GM12873 (cell line): ENCODE measurements around the gene KLF11.

ENCODE experiments used
- TF ChIP-seq, protein P1 (sequence below): IDR thresholded peaks from 2 replicates; pipeline ENCODE4 v1.5.1; 2012; ENCODE audit warnings: low read depth, mild to moderate bottlenecking, moderate library complexity, low read length, control low read depth; ENCODE audit not compliant: insufficient read depth; ENCODE audit errors: missing control alignments

The KLF11 gene

DNA sequence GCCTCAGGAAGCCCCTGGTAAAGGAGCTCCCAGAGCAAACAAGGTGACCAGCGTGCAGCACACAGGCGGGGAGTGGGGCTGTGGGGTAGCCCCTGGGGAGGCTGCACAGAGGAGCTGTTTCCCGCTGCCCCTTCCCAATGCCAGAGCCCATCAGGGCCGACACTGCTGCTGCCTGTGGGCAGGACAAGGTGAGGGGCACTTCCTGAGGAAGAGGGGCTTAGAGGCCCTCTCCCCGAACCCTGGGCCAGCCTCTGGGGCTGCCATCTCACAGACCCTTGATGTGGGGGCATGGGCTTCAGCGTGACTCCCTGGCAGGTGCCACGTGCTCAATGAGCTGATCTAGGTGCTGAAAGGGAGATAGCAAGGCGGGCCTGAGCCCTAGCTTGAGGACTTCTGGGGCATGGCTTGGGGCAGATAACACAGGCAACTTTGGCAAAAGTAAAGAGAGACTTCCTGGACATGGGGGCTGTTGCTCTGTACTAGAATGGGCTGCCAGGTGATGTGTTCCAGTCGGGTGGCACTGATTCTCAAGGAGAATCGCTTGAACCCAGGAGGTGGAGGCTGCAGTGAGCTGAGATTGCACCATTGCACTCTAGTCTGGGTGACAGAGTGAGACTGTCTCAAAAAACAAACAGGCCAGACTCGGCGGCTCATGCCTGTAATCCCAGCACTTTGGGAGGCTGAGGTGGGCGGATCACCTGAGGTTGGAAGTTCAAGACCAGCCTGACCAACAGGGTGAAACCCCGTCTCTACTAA, 9.9 kb upstream of the KLF11 start:
- TF ChIP-seq, protein P1, sequence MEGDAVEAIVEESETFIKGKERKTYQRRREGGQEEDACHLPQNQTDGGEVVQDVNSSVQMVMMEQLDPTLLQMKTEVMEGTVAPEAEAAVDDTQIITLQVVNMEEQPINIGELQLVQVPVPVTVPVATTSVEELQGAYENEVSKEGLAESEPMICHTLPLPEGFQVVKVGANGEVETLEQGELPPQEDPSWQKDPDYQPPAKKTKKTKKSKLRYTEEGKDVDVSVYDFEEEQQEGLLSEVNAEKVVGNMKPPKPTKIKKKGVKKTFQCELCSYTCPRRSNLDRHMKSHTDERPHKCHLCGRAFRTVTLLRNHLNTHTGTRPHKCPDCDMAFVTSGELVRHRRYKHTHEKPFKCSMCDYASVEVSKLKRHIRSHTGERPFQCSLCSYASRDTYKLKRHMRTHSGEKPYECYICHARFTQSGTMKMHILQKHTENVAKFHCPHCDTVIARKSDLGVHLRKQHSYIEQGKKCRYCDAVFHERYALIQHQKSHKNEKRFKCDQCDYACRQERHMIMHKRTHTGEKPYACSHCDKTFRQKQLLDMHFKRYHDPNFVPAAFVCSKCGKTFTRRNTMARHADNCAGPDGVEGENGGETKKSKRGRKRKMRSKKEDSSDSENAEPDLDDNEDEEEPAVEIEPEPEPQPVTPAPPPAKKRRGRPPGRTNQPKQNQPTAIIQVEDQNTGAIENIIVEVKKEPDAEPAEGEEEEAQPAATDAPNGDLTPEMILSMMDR = no peak

DNA sequence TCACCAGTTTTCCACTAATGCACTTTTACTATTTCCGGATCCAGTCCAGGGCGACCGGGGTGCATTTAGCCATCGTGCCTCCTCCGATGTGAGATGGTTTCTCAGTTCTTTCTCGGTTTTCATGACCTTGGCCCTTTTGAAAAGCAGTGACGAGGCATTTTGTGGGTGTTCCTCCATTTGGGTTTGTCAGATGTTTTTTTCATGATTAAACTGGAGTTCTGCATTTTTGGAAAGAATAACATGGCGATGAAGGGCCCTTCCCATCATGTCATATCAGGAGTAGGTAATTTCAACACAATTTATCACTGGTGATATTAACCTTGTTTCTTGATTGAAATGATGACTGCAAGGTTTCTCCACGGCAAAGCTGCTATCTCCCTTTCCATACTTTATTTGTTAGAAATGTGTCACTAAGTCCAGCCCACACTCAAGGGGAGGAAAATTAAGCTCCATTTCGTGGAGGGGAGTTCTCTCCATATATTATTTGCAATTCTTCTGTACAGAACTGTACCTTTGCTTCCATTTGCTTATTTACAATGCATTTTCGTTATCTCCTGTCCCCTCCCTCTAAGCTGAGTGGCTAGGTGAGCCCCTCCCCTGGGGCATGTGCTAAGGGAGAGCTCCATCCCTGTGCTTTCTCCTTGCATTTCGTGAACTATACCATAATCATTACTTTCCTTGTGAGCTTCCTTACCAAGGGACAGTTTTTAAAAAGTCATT, 8.9 kb upstream of the KLF11 start:
- TF ChIP-seq, protein P1 = no peak

DNA sequence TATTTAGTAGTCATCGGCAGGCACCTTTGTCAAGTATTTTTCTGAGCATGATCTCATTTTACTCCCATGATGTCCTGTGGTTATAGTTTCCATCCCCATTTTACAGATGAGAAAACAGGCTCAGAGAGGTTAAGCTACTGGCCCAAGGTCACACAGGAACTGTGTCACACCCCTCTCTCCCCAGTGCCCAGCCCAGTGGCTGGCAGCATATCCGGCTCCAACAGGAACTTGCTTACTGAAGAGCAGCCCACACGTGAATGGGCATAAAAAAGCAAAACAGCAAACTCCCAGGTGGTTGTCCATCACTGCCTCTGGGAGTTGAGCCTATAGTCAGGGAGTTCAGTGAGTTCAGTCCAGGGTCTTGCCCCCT, 8.3 kb upstream of the KLF11 start:
- TF ChIP-seq, protein P1 = no peak

DNA sequence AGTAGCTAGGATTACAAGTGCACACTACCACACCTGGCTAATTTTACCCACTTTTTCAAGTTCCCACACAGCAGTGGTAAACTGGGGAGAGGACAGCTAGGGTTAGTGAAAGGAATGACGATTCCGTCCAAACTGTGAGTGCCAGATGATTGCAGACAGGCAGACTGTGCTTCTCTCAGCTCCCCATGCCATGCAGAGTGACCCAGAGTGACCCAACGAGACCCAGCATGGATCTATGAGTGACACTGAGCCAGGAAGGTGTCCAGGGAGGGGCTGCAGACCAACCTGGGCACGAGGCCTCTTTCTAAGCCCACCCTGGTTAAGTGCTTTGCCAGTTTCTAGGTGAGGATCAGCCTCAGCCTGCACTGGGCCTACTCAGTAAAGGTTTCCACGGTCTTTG, 7.7 kb upstream of the KLF11 start:
- TF ChIP-seq, protein P1 = no peak

DNA sequence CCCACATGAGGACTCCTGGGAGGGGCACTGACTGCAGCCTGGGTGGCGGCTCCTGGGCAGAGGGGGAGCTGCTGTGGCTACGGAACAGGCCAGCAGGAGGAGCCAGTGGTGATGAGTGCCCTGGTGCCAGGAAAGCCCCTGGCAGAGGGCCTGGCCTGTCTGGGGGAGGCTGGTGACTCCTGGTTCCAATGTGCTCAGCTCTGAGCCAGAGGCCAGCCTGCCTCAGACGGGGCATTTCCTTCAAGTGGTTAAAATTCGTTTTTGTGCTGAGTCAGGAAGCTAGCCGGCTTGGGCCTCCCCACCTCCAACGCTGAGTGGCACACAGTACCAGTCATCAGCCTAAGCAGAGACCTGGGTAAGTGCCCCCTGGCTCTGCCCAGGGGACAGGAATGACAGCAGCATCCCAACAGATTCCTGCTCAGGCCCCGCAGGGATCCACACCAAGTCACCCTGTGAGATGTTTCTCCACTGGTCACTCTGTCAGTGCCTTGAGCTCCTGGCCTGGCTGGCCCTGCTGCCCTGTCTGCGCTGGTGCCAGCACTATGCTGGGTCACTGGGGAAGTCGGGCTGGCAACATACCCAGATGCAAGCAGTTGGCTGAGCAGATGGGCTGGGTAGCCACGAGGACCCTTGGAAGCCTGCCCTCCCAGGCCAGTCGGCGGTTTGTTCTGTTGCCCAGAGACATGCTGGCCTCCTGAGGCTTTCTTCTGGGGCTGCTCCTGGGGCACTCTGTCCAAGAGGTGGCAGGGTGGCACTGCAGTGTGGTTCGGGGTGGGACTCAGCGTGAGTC, 7.1 kb upstream of the KLF11 start:
- TF ChIP-seq, protein P1 = peak; percentile 49

DNA sequence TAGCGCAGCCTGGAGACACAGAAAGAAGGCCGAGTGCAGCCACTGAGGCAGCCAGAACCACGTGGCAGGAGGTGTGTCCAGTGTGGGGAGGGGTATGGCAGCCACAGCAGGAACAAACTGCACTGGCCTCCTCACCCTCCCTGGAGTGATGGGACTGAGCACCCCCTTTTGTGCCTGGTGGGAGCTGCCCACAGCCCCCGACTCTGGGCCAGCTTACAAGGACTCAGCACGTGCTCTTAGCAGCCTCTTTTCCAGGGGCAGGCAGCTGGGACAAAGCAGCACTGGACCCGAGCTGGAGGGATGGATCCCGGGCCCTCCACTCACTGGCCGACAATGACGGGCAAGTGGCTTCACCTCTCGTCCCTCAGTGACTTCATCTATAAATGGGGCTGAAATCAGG, 5.2 kb upstream of the KLF11 start:
- TF ChIP-seq, protein P1 = no peak

DNA sequence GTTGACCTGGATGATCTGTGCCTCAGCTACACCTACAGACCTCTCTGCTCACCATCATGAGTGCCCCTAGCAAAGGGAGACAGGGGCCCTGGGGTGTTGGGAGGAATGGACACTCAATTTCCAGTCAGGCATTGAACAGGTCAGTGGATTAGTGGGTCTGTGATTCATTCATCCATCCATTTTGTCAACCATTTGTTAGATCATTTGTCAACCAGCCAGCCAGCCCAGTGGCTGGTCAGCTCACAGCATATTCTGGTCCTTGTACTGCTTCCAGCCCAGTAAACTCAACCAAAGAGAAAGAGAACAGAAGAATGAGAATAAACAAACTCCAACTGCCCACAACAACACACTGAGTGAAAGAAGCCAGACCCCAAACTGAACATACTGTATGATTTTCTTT, 4.6 kb upstream of the KLF11 start:
- TF ChIP-seq, protein P1 = no peak
